Gastroesophageal sphincter (tissue), 4 donors: ENCODE measurements around the gene PACS1. TPM values are rescaled to one million over a fixed set of nuclear protein-coding genes. Genes with fewer than 3 reads are reported as not detected.

Experiments
- ATAC-seq: fragments of 150-250 bp; one replicate; pipeline ENCODE4 v1.9.1; 2016; ENCODE audit warnings: mild to moderate bottlenecking, moderate library complexity
- H3K27ac ChIP-seq, 4 donors: fragments of 200-600 bp; sonication (generic) in 3 of 4; 1 replicate in 3 of 4; 2 replicates in 1 of 4; pipeline ENCODE4 v1.5.1; 2016 to 2019
- H3K27me3 ChIP-seq: fragments of 200-600 bp; sonication (generic); one replicate; pipeline ENCODE4 v1.5.1; 2019
- H3K36me3 ChIP-seq, 2 donors: fragments of 200-600 bp; sonication (generic); one replicate each; pipeline ENCODE4 v1.5.1; 2019; ENCODE audit warnings: control low read depth in 1 of 2
- H3K4me1 ChIP-seq, 3 donors: fragments of 200-600 bp; sonication (generic); 1 replicate in 2 of 3; 2 replicates in 1 of 3; pipeline ENCODE4 v1.5.1; 2016 to 2019; ENCODE audit warnings: control low read depth in 2 of 3
- H3K4me3 ChIP-seq, 2 donors: fragments of 200-600 bp; sonication (generic); one replicate each; pipeline ENCODE4 v1.5.1; 2019; ENCODE audit warnings: mild to moderate bottlenecking in 1 of 2, moderate library complexity in 1 of 2
- H3K9me3 ChIP-seq, 3 donors: fragments of 200-600 bp; sonication (generic); one replicate each; pipeline ENCODE4 v1.5.1; 2017 to 2019; ENCODE audit warnings: control low read depth in 2 of 3
- CTCF ChIP-seq, 4 experiments: fragments of 200-600 bp in 2 of 4; fragments of 450-650 bp in 2 of 4; sonication (generic) in 1 of 4; IDR thresholded peaks; one replicate each; pipeline ENCODE4 v1.5.1; 2017 to 2019; ENCODE audit warnings: antibody characterized with exemption in 4 of 4, mild to moderate bottlenecking in 2 of 4, moderate library complexity in 2 of 4
- EP300 ChIP-seq: sonication (generic); formaldehyde crosslinking; IDR thresholded peaks from one replicate; pipeline ENCODE4 v1.6.1; 2017; ENCODE audit warnings: antibody characterized with exemption, mild to moderate bottlenecking
- POLR2A ChIP-seq, 2 donors: fragments of 450-650 bp; IDR thresholded peaks; one replicate each; pipeline ENCODE4 v1.6.1; 2017; ENCODE audit warnings: antibody characterized with exemption in 2 of 2, mild to moderate bottlenecking in 2 of 2, moderate library complexity in 1 of 2
- POLR2AphosphoS5 ChIP-seq: sonication (generic); formaldehyde crosslinking; IDR thresholded peaks from one replicate; pipeline ENCODE4 v1.6.1; 2017; ENCODE audit warnings: antibody characterized with exemption
- WGBS, 2 donors: methylation state at CpG; one replicate each; pipeline ENCODE4 v1.1.5; 2018; ENCODE audit warnings: low coverage in 1 of 2; 5-methylcytosine and 5-hydroxymethylcytosine counted together
- total RNA-seq, 4 donors: library from RNA; depleted of rRNA; stranded (reverse); fragments of >200 nt; gene quantifications; one replicate each; pipeline ENCODE4 v1.1.0, GENCODE V29; 2016

PACS1 gene
- total RNA-seq, 4 donors from 2014 or later: 32.7 to 81.8 (median 38.2) TPM

- Histone ChIP-seq H3K4me1 (no peaks in the 10 kb centered on the region), H3K36me3 (peaks cover 0 to 90% of the 10 kb centered on the region in 2 donors), H3K27me3 (no peaks in the 10 kb centered on the region), H3K27ac (no peak overlapping the region), H3K4me3 (no peak overlapping the region), H3K9me3 (no peaks in the 10 kb centered on the region)
- TF ChIP-seq POLR2AphosphoS5 (no peak), POLR2A (IDR thresholded peaks at IDR 0.05) (no peak)
- 84 to 92% methylated on average over 5 of the region's 5 CpGs for WGBS, 2 donors
- no peak for ATAC-seq
Measured at GRCh38 chr11:66233301-66233700, 163.2 kb downstream of the PACS1 start.

GRCh38 chr11:66235141-66235540 lies 165.1 kb downstream of the PACS1 start:
- Histone ChIP-seq H3K27me3 (no peaks in the 10 kb centered on the region), H3K4me3 (no peak overlapping the region), H3K27ac (no peak overlapping the region), H3K9me3 (no peaks in the 10 kb centered on the region), H3K4me1 (no peaks in the 10 kb centered on the region), H3K36me3 (peaks cover 0 to 100% of the 10 kb centered on the region in 2 donors)
- 49 to 88% methylated on average over 3 of the region's 11 CpGs for WGBS, 2 donors
- no peak for TF ChIP-seq POLR2A (IDR thresholded peaks at IDR 0.05)
- no peak for TF ChIP-seq EP300
- TF ChIP-seq CTCF (IDR thresholded peaks at IDR 0.05): no peak
- TF ChIP-seq POLR2AphosphoS5: no peak
- ATAC-seq: no peak

- no peak for TF ChIP-seq EP300
- TF ChIP-seq CTCF (IDR thresholded peaks at IDR 0.05): no peak
- TF ChIP-seq POLR2AphosphoS5: no peak
- TF ChIP-seq POLR2A (IDR thresholded peaks at IDR 0.05): no peak
- no peaks in the 10 kb centered on the region for H3K4me1 ChIP-seq
- peaks cover 0 to 100% of the 10 kb centered on the region in 2 donors for H3K36me3 ChIP-seq
- no peak overlapping the region for H3K4me3 ChIP-seq
- H3K27me3 ChIP-seq: no peaks in the 10 kb centered on the region
- no peak overlapping the region for H3K27ac ChIP-seq
- 83 to 87% methylated on average over 5 to 6 of the region's 6 CpGs for WGBS, 2 donors
- ATAC-seq: no peak
- no peaks in the 10 kb centered on the region for H3K9me3 ChIP-seq
Measured at GRCh38 chr11:66237867-66238266, 167.8 kb downstream of the PACS1 start.

- Histone ChIP-seq H3K27ac (no peak overlapping the region), H3K4me3 (no peak overlapping the region), H3K27me3 (no peaks in the 10 kb centered on the region), H3K36me3 (peaks cover 0 to 100% of the 10 kb centered on the region in 2 donors), H3K9me3 (no peaks in the 10 kb centered on the region), H3K4me1 (no peaks in the 10 kb centered on the region)
- TF ChIP-seq CTCF (IDR thresholded peaks at IDR 0.05): no peak
- ATAC-seq: no peak
- WGBS, 2 donors: 60% methylated on average over 1 of the region's 17 CpGs; no CpG with 5 or more reads in 1 of the 2 donors
Measured at GRCh38 chr11:66238786-66239413, 168.8 kb downstream of the PACS1 start.

- ATAC-seq: no peak
- H3K27me3 ChIP-seq: no peaks in the 10 kb centered on the region
- no peaks in the 10 kb centered on the region for H3K9me3 ChIP-seq
- no peak overlapping the region for H3K4me3 ChIP-seq
- peaks cover 0 to 100% of the 10 kb centered on the region in 2 donors for H3K36me3 ChIP-seq
- no peaks in the 10 kb centered on the region for H3K4me1 ChIP-seq
- 92% methylated on average over 2 of the region's 3 CpGs; no CpG with 5 or more reads in 1 of the 2 donors for WGBS, 2 donors
- no peak for TF ChIP-seq CTCF (IDR thresholded peaks at IDR 0.05)
- no peak for TF ChIP-seq POLR2A (IDR thresholded peaks at IDR 0.05)
- no peak for TF ChIP-seq POLR2AphosphoS5
- no peak for TF ChIP-seq EP300
- H3K27ac ChIP-seq: no peak overlapping the region
Measured at GRCh38 chr11:66239511-66239910, 169.4 kb downstream of the PACS1 start.
